ENCODE measurements around the gene GLRA1.

Gene GLRA1

DNA sequence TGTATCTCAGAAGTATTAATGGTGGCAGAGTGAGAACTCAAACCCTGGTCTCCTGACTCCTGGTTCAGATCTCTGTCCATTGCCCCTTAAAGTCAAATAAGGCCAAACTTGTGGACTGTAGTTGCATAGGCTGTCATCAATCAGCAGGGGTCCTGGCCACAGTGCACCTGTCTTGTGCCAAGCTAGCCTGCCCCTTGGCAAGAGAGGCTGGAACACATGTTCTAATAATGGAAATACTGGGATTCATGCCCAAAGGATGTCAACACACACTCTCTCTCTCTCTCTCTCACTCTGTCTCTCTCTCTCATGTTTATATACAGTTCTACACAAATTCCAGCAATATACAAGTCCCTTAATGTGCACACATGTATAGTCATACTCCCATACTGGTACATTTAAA is 44.3 kb downstream of the GLRA1 start:
- peak; percentile 22 for DNase-seq (ENCODE audit: low read depth)
- TF ChIP-seq, protein P1, sequence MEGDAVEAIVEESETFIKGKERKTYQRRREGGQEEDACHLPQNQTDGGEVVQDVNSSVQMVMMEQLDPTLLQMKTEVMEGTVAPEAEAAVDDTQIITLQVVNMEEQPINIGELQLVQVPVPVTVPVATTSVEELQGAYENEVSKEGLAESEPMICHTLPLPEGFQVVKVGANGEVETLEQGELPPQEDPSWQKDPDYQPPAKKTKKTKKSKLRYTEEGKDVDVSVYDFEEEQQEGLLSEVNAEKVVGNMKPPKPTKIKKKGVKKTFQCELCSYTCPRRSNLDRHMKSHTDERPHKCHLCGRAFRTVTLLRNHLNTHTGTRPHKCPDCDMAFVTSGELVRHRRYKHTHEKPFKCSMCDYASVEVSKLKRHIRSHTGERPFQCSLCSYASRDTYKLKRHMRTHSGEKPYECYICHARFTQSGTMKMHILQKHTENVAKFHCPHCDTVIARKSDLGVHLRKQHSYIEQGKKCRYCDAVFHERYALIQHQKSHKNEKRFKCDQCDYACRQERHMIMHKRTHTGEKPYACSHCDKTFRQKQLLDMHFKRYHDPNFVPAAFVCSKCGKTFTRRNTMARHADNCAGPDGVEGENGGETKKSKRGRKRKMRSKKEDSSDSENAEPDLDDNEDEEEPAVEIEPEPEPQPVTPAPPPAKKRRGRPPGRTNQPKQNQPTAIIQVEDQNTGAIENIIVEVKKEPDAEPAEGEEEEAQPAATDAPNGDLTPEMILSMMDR (conservative IDR thresholded peaks at IDR 0.05; ENCODE audit: low read depth, low read length): no peak
- H3K4me3 ChIP-seq (ENCODE audit: low read depth, low read length): no peak overlapping the region

DNA sequence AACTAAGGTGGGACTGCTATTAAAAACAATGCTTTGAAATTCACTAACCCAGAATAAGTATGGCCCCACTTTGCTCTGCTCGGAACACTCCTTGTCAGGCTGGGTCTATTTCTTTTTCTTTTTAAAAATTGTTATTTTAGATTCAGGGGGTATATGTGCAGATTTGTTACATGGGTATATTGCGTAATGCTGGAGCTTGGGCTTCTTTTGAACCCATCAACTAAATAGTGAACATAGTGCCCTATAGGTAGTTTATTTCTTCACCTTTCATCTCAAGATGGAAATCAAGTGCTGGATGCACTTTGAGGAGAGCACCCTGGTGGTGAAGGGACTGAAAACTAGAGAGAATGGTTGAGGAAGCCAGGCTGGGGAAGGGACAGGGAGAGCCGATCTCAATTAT is 51.0 kb downstream of the GLRA1 start:
- H3K4me3 ChIP-seq (ENCODE audit: low read depth, low read length): no peak overlapping the region
- no peak for DNase-seq (ENCODE audit: low read depth)
- TF ChIP-seq, protein P1 (conservative IDR thresholded peaks at IDR 0.05; ENCODE audit: low read depth, low read length): no peak

GRCh38 chr5:151872701-151873100 is 52.0 kb downstream of the GLRA1 start:
- no peak for DNase-seq (ENCODE audit: low read depth)
- TF ChIP-seq, protein P1 (conservative IDR thresholded peaks at IDR 0.05; ENCODE audit: low read depth, low read length): no peak
- H3K4me3 ChIP-seq (ENCODE audit: low read depth, low read length): no peak overlapping the region

DNA sequence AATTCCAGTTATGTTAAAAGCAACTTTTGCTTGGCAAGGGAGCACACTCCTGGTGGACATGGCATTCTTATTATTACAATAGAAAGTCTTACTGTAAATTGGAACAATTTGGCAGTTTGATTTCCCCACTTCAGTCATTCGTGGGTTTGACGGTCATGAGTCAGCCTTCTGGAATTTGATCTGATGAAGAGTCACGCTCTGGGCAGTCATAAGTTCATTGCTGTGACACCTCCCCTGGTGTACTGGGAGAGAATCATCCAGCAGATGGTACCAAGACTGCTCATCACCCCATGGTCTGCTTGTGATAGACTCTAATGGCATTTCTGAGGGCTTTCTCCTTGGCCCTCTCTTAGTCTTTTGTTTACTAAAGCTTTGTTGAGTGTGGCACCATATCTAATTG is 53.8 kb downstream of the GLRA1 start:
- peak; percentile 80 for DNase-seq (ENCODE audit: low read depth)
- TF ChIP-seq, protein P1 (conservative IDR thresholded peaks at IDR 0.05; ENCODE audit: low read depth, low read length): no peak
- H3K4me3 ChIP-seq (ENCODE audit: low read depth, low read length): no peak overlapping the region

GRCh38 chr5:151870271-151870670 is 54.4 kb downstream of the GLRA1 start:
- DNase-seq (ENCODE audit: low read depth): no peak
- TF ChIP-seq, protein P1 (conservative IDR thresholded peaks at IDR 0.05; ENCODE audit: low read depth, low read length): no peak
- no peak overlapping the region for H3K4me3 ChIP-seq (ENCODE audit: low read depth, low read length)

GRCh38 chr5:151869843-151870242 is 54.8 kb downstream of the GLRA1 start:
- TF ChIP-seq, protein P1 (conservative IDR thresholded peaks at IDR 0.05; ENCODE audit: low read depth, low read length): no peak
- no peak overlapping the region for H3K4me3 ChIP-seq (ENCODE audit: low read depth, low read length)
- no peak for DNase-seq (ENCODE audit: low read depth)

GRCh38 chr5:151868451-151868850 is 56.2 kb downstream of the GLRA1 start:
- TF ChIP-seq, protein P1 (conservative IDR thresholded peaks at IDR 0.05; ENCODE audit: low read depth, low read length): no peak
- DNase-seq (ENCODE audit: low read depth): no peak

More at GRCh38 chr5:151868451-151868850, 56.2 kb downstream of the GLRA1 start:
- no peak overlapping the region for H3K4me3 ChIP-seq (ENCODE audit: low read depth, low read length)
